ENCODE data around the gene RASD2. TPM values are rescaled to one million over a fixed set of nuclear protein-coding genes. Genes with fewer than 3 reads are reported as not detected.

Gene RASD2
- total RNA-seq, 1 experiment from 2014 or later, result 2.4 TPM

DNA sequence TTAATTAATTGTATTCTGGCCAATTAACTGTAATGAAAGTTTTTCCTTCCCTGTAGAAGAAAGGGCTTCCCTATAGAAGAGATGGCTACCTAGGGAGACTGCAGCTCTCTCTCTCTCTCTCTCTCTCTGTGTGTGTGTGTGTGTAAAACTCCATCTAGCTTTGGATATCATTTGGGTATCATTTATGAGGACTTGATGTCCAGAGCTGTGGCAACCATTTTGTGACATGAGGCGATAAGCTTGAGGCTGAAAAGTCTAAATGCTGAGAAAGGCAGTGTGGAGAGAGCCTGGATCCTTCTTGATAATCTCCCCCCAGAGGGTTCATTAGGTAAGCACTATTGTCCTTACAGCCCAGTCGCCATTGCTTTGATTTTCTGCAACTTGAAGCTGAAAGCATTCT, 30.7 kb upstream of the RASD2 start:
- intact Hi-C loops (cut with micrococcal nuclease), result no loop called here
- Histone ChIP-seq H3K9me2 (ENCODE audit: insufficient read depth) (no peaks in the 10 kb centered on the region; the same call in 1 of the 2 replicates), H3K36me3 (ENCODE audit: control insufficient read depth in 1 of 2, insufficient read depth in 2 of 2, low read length in 2 of 2) (no peaks in the 10 kb centered on the region), H3K4me2 (ENCODE audit: low read length) (no peak overlapping the region), H3K9me3 (ENCODE audit: control insufficient read depth in 1 of 2, insufficient read depth in 1 of 2, low read depth in 1 of 2, low read length in 2 of 2) (no peaks in the 10 kb centered on the region), H3K4me1 (ENCODE audit: control insufficient read depth in 1 of 2, insufficient read depth in 2 of 2, low read length in 2 of 2) (no peaks in the 10 kb centered on the region), H3K9ac (ENCODE audit: low read length) (no peak overlapping the region), H3K4me3 (replicated peaks in 1 of 2; ENCODE audit: low read depth in 1 of 2, low read length in 2 of 2) (no peak overlapping the region), H3K27ac (ENCODE audit: low read depth, low read length) (no peak overlapping the region), H3K79me2 (ENCODE audit: insufficient read depth, low read length) (no peaks in the 10 kb centered on the region), H2AFZ (ENCODE audit: low read depth, low read length, poor library complexity, severe bottlenecking) (no peak overlapping the region), H4K20me1 (ENCODE audit: insufficient read depth) (no peaks in the 10 kb centered on the region), H3K27me3 (ENCODE audit: insufficient read depth, low read length) (peaks cover 29% of the 10 kb centered on the region; the same call in 1 of the 2 replicates)
- TF ChIP-seq JUND (IDR thresholded peaks at IDR 0.05) (no peak), MAX (IDR thresholded peaks at IDR 0.05) (no peak), SRF (IDR thresholded peaks at IDR 0.05; ENCODE audit: low read depth) (no peak), EGR1 (IDR thresholded peaks at IDR 0.05; ENCODE audit: low read depth) (no peak), FOSL1 (IDR thresholded peaks at IDR 0.05; ENCODE audit: low read depth) (no peak), YY1 (IDR thresholded peaks at IDR 0.05; ENCODE audit: extremely low read depth, insufficient replicate concordance, low read depth, low read length) (no peak)
- TF ChIP-seq, protein P1, sequence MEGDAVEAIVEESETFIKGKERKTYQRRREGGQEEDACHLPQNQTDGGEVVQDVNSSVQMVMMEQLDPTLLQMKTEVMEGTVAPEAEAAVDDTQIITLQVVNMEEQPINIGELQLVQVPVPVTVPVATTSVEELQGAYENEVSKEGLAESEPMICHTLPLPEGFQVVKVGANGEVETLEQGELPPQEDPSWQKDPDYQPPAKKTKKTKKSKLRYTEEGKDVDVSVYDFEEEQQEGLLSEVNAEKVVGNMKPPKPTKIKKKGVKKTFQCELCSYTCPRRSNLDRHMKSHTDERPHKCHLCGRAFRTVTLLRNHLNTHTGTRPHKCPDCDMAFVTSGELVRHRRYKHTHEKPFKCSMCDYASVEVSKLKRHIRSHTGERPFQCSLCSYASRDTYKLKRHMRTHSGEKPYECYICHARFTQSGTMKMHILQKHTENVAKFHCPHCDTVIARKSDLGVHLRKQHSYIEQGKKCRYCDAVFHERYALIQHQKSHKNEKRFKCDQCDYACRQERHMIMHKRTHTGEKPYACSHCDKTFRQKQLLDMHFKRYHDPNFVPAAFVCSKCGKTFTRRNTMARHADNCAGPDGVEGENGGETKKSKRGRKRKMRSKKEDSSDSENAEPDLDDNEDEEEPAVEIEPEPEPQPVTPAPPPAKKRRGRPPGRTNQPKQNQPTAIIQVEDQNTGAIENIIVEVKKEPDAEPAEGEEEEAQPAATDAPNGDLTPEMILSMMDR (IDR thresholded peaks at IDR 0.05 in 2 of 3, conservative IDR thresholded peaks at IDR 0.05 in 1 of 3; ENCODE audit: borderline replicate concordance in 1 of 3, insufficient read depth in 1 of 3, low read depth in 2 of 3, low read length in 2 of 3), result no peak
- CTCF ChIA-PET, result no interaction called here
- ATAC-seq (no peak), DNase-seq (ENCODE audit: low read depth, low spot score) (no peak)
- BruUV-seq (replicated peaks), result no TSS peak
- RAD21 ChIA-PET (ENCODE audit: low non-redundant PET in 1 of 2, low total read pairs in 2 of 2, uncharacterized antibody in 2 of 2, unreplicated experiment in 2 of 2), result no interaction called here
- POLR2A ChIA-PET, result interaction anchor here (0.6 kb wide), 1 partner anchor 11 kb away, joined by 3 read pairs; no protein-coding TSS in a partner anchor

- RAD21 ChIA-PET (ENCODE audit: low non-redundant PET in 1 of 2, low total read pairs in 2 of 2, uncharacterized antibody in 2 of 2, unreplicated experiment in 2 of 2), result no interaction called here
- POLR2A ChIA-PET, result no interaction called here
- no TSS peak for BruUV-seq (replicated peaks)
- TF ChIP-seq, protein P2, sequence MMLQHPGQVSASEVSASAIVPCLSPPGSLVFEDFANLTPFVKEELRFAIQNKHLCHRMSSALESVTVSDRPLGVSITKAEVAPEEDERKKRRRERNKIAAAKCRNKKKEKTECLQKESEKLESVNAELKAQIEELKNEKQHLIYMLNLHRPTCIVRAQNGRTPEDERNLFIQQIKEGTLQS (IDR thresholded peaks at IDR 0.05), result no peak
- TF ChIP-seq SP1 (IDR thresholded peaks at IDR 0.05; ENCODE audit: low read depth) (no peak), EGR1 (IDR thresholded peaks at IDR 0.05; ENCODE audit: low read depth) (no peak), EZH2 (IDR thresholded peaks at IDR 0.05) (no peak), YY1 (IDR thresholded peaks at IDR 0.05; ENCODE audit: extremely low read depth, insufficient replicate concordance, low read depth, low read length) (no peak), ZBTB33 (IDR thresholded peaks at IDR 0.05; ENCODE audit: extremely low read depth, insufficient replicate concordance, low read length) (no peak), ELF1 (IDR thresholded peaks at IDR 0.05; ENCODE audit: borderline replicate concordance, low read depth) (no peak), RAD21 (IDR thresholded peaks at IDR 0.05; ENCODE audit: low read depth) (no peak), TCF7L2 (IDR thresholded peaks at IDR 0.05; ENCODE audit: borderline replicate concordance, extremely low read depth, insufficient read depth, insufficient read length) (no peak), SIN3A (IDR thresholded peaks at IDR 0.05; ENCODE audit: low read depth) (no peak), POLR2A (IDR thresholded peaks at IDR 0.05; ENCODE audit: borderline replicate concordance, extremely low read depth, insufficient read depth, insufficient read length) (no peak)
Measured at GRCh38 chr22:35510481-35510934, 30.1 kb upstream of the RASD2 start.

More at GRCh38 chr22:35510481-35510934, 30.1 kb upstream of the RASD2 start:
- Histone ChIP-seq H3K9ac (ENCODE audit: low read length) (no peak overlapping the region), H3K9me3 (ENCODE audit: control insufficient read depth in 1 of 2, insufficient read depth in 1 of 2, low read depth in 1 of 2, low read length in 2 of 2) (no peaks in the 10 kb centered on the region), H3K79me2 (ENCODE audit: insufficient read depth, low read length) (no peaks in the 10 kb centered on the region), H4K20me1 (ENCODE audit: insufficient read depth) (no peaks in the 10 kb centered on the region), H3K27me3 (ENCODE audit: insufficient read depth, low read length) (peaks cover 28% of the 10 kb centered on the region), H3K4me2 (ENCODE audit: low read length) (no peak overlapping the region), H3K27ac (ENCODE audit: low read depth, low read length) (no peak overlapping the region), H3K9me2 (ENCODE audit: insufficient read depth) (no peaks in the 10 kb centered on the region; the same call in 1 of the 2 replicates), H3K36me3 (ENCODE audit: control insufficient read depth in 1 of 2, insufficient read depth in 2 of 2, low read length in 2 of 2) (no peaks in the 10 kb centered on the region), H2AFZ (ENCODE audit: low read depth, low read length, poor library complexity, severe bottlenecking) (no peak overlapping the region), H3K4me3 (replicated peaks in 1 of 2; ENCODE audit: low read depth in 1 of 2, low read length in 2 of 2) (no peak overlapping the region), H3K4me1 (ENCODE audit: control insufficient read depth in 1 of 2, insufficient read depth in 2 of 2, low read length in 2 of 2) (no peaks in the 10 kb centered on the region)
- ATAC-seq, result no peak
- intact Hi-C loops (cut with micrococcal nuclease), result no loop called here
- CTCF ChIA-PET, result no interaction called here
- no peak for DNase-seq (ENCODE audit: low read depth, low spot score)

Measured in HCT116 (cell line).